GM19240 (cell line): ENCODE results near the gene PRKAR1B.
"Not testable (repeated sequence)": the region's sequence is repeated elsewhere in the genome, so short reads cannot be mapped to it uniquely, and the experiment has no call there.

Source experiments
- DNase-seq: peaks from one replicate; pipeline ENCODE4 v3.0.0; 2011; ENCODE audit warnings: low spot score; ENCODE audit not compliant: insufficient read length

The PRKAR1B gene

DNA sequence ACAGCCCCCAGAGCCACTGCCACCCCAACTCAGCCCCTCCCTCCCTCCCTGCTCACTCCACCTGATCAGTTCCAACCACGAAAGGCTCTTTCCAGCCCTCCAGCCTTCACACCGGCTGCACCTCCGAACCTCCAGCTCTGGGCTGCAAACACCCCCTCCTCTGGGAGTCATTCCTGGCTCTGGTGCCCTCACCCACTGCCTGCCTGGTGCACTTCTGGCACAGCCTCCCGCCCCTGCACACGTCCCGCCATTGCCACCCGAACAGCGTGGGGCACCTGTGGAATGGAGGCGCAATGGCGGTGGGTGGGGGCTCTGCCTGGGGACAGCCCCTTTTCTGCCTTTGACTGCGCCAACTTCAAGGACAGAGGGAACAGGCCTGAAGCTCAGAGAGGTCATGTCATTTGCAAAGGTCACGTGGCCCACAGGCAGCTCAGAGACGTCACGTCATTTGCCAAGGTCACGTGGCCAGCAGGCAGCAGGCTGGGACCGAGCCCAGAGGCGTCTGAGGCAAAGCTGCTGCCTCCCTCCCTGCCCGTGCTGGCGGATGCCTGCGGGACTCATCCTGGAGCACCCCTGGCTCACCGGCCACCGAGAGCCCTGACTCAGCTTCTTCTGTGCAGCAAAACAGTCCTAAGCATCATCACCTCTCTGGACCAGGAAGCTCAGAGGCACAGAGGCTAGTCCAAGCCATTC is 76.6 kb downstream of the PRKAR1B start:
- no peak for DNase-seq

DNA sequence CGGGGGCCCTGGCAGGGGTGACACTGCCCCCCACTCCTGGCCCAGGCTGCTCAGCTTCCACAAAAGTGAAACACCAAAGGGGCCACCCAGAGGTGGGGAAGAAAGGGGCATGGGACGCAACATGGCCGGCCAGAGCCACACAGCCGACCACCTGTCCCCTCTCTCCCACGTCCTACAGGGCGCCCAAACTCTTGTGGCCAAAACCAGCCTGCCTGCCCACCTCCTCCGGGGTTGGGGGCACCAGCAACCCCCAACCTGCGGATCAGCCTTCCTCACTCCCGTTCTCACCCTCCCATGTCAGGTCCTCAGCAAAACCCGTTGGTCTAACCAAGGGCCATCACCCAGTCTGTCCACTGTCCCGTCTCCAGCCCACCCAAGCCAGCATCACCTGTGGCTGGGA is 80.1 kb downstream of the PRKAR1B start:
- DNase-seq = no peak

DNA sequence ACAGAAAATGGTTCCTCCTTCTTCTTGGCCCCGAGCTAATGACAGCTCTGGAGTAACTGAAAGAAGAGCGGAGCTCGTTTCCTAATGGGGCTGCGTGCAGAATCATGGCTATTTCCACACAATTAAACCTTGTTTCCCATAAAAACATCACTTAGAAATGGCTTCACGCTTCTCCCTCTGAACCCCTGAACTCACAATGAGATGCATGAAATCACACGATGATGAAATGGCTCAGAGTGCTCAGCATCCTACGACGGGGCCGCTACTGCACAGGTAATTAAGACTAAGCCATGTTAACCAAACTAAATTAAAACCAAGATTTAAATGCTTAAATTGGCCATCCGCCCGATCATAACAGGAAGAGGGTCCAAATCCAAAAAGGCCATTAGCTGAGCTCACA is 80.6 kb downstream of the PRKAR1B start:
- DNase-seq = no peak

DNA sequence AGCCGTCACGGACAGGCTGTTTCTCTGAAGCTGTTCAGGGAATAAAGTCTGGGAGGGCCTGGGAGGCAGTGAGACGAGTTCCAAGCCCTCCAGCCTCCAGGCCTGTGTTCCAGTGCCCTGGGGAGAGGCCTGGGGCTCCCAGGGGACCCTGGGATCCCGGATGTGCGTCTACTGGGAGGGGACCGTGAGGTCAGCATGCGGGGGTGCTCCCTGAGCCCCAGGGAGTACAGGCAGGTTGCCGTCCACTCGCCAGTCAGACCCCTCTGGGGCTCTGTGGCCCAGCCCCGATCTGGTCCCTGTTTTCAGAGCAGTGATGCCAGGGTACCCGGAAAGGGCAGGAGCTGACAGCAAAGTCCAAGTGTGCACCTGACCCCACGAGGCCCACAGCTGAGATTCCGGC is 81.5 kb downstream of the PRKAR1B start:
- DNase-seq = no peak

DNA sequence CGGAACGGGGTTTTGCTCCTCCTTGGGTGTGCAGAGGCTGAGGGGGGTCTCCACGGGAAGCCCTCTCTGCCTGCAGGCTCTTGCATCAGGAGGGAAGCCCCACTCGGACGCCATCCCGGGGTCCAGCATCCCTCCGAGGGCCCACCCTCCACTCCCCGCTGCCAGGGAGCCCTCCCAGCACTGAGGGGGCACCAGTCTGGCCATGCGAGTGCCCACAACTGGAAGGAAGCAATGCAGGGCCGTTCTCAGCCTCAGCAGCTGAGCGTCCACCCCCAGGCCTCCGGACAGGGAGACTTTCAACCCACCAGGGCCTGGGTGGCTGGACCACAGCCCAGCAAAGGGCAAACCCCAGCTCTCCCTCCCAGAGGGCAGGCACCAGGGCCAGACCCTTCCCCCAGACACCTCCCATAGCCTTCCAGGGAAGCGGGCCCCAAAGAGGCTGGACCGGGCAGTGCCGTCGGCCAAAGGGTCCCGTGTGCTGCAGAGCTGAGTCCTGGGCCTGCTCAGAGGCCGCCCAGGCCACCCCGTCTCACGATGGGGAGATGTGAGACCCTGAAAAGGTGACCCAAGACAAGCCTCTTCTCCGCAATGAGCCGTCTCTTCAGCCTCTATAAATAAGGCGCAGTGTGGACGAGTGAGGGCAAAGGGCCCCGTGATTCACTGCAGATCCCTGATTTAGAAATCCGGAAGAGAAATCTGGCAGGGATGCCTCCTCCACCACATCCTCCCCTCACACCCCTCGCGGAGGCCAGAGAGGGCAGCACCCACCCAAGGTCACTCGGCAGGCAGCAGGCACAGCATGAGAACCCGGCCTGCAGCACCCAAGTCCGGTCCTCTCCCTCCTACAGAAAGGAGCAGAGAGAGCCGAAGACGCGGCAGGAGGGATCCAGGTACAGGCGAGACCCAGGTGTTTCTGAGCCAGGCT is 82.4 kb downstream of the PRKAR1B start:
- no peak for DNase-seq

DNA sequence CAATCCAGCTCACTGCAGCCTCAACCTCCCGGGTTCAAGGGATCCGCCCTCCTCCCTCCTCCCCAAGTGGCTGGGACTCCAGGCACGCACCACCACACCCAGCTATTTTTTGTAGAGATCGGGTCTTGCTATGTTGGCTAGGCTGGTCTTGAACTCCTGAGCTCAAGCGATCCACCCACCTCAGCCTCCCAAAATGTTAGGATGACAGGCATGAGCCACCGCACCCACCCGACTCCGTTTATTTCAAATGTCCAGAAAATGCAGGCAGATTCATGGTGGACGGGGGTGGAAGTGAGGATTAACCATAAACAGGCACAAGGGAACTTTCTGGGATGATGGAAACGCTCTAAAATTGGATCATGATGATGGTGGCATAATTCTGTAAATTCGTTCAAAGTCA is 85.1 kb downstream of the PRKAR1B start:
- no peak for DNase-seq

DNA sequence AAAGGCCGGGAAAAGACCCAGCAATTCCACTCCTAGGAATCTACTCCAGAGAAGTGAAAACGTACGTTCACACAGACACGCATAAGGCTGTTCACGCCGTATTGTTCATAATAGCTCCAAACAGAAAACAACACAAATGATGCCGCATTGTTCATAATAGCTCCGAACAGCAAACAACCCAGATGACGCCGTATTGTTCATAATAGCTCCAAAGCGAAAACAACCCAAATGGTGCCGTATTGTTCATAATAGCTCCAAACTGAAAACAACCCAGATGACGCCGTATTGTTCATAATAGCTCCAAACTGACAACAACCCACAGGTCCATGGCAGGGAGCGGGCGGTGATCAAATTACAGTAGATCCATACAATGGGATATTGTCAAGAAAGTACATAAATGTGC is 85.8 kb downstream of the PRKAR1B start:
- no peak for DNase-seq

DNA sequence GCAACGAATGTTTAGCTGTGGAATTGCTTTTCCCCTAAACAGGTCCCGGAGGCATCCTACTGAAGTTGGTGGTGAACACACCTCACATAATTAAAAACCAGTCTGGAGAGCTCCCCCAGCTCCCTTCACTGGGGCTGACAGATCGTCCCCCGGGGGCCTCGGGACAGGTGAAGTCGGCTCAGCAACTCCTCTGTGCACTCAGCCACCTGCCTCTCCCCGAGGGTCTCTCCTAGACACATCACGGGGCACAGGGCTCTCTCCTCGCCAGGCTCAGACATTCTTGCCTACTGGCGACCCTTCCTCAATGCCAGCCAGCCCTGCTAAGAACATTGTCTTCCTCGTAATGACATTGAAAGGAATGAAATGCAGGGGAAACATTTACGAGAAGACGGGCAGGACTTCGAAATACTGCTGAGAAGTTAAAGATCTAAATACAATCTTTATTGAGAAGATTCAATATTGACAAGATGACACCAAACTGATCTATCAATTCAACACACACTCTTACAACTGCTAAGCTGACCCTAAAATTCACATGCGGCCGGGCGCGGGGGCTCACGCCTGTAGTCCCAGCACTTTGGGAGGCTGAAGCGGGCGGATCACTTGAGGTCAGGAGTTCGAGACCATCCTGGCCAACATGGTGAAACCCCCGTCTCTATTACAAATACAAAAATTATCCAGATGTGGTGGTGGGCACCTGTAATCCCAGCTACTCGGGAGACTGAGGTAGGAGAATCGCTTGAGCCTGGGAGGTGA is 88.6 kb downstream of the PRKAR1B start:
- DNase-seq = no peak

DNA sequence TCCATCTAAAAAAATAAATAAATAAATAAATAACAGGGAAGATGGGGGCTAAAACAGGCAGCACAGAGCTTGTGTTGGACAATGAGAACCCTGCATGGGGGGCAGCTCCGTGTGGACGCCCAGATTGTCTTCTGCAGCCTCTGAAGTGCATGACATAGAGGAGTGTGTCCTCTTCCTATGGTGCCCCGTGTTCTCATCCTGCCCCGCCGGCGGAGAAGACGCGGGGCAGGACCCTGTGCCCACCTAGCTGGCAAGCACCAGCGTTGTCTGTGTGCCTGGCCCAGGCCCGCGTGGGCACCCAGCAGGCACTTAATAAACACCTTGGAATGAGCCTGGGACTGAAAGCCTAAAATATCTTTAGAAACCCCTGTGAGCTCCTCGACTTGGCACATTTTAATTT is 89.3 kb downstream of the PRKAR1B start:
- DNase-seq = no peak

DNA sequence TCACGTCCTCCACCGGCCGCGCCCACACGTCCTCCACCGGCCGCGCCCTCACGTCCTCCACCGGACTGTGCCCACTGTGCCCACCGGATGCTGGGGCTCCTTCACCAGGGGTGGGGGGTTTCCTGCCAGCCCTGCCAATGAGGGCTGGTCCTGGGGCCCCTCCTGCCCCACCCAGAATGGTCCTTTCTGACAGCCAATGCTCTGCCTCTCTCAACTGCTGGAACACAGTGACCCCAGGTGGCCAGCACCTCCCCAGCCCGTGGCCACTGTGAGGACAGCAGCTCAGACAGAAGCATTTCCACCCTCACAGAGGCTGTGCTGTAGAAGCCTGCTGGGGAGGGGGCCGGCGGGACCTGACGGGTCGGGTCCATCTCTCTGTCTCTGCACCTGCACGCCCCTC is 90.7 kb downstream of the PRKAR1B start:
- no peak for DNase-seq

DNA sequence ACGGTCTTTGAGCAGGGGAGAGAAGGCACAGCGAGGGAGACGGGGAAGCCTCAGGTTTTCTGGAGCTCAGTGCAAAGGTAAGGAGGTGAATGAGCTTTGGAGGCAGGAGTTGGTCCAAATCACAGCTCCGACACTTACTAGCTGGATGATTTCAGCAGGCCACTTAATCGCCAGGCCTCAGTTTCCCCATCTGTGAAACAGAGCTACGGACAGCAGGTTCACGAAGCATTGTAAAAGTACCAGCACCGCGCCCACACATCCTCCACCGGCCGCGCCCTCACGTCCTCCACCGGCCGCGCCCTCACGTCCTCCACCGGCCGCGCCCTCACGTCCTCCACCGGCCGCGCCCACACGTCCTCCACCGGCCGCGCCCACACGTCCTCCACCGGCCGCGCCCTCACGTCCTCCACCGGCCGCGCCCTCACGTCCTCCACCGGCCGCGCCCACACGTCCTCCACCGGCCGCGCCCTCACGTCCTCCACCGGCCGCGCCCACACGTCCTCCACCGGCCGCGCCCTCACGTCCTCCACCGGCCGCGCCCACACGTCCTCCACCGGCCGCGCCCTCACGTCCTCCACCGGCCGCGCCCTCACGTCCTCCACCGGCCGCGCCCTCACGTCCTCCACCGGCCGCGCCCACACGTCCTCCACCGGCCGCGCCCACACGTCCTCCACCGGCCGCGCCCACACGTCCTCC is 91.2 kb downstream of the PRKAR1B start:
- DNase-seq = not testable (repeated sequence)

DNA sequence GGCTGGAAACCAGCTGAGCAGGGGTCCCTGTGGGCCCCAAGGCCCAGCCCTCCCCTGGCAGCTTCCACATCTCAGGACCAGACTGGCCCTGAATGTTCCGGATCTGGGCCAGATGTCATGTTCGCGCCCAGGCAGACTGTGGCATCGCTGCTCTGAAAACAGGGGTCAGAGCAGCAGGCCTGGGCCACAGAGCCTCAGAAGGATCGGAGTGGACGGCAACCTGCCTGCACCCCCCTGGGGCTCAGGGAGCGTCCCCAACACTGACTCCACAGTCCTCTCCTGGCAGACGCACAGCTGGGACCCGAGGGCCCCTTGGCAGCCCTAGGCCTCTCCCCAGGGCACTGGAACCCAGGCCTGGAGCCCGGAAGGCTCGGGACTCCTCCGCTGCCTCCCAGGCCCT is 91.9 kb downstream of the PRKAR1B start:
- no peak for DNase-seq

DNA sequence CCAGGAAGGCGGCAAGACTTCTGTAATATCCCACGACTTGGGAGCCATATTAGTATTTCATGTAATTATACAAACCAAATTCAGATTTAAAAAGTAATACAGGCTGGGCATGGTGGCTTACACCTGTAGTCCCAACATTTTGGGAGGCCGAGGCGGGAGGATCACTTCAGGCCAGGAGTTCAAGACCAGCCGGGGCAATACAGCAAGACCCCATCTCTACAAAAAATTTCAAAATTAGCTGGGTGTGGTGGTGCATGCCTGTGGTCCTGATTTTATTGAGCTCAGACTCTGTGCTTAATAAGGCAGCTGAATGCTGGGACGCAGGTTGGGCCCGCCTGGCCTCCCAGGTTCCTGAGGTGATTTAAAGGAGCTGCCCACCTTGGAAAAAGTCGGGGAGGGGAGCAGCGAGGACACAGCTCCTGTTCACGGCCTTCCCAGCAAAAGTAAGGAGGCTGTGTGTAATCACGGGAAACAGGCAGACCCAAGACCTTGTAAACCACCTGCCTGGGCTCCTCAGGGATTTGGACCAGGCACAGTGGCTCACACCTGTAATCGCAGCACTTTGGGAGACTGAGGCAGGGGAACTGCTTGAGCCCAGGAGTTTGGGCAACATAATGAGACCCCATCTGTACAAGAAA is 93.6 kb downstream of the PRKAR1B start:
- DNase-seq = no peak

DNA sequence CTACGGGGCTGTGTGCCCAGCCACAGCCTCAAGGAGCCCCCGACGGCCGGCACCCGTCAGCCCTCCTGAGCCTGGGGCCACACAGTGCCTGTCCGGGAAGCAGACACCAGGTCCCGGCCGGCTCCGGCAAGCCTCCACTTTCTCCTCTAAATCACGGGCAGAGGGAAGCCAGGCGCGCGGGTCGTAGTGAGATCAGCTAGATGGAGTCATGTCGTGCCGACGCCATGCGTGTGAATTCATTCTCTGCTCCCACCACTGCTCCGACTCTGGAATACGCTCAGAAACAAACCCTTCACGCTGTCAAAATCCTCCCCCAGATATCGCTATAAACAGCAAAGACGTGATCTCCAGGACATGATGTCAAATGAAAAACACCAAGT is 94.3 kb downstream of the PRKAR1B start:
- no peak for DNase-seq

DNA sequence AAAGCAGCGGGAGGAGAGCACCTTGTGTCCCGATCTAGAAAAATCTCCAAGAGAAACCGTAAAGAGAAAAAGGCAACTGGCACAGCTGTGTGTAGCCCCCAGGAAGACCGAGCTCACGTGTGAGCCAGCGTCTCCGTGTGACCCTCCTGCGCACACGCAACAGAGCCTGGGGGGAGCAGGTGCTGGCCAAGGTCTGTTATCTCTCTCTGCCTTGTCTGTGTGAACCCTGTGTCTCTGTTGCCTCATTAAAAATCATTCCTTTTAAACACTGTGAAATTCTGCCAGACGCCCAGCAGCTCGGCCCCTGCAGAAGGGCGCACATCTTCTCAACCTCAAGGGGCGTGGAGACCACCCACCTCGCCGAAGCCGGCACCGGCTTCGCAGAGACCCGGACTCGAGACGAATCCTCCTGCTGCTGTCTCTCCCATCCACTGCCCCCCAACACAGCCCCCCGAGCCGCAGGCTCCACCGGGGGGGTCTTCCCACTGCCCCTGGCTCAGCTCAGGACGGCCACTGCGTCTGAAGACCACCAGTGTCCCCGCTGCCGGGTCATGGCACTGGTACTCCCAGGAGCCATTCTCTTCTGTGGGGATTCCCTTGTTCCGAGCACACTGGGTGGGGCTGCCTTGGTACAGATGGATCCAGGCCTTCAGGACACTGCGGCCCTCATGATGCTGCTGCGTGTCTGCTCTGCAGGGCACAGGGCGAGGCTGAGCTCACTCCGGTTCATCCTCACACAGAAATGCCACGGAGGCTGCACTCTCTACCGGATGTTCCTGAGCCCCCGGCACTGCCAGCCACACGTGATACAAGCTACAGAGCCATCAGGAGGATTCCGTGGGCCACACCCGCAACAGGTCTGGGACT is 94.9 kb downstream of the PRKAR1B start:
- DNase-seq = no peak

DNA sequence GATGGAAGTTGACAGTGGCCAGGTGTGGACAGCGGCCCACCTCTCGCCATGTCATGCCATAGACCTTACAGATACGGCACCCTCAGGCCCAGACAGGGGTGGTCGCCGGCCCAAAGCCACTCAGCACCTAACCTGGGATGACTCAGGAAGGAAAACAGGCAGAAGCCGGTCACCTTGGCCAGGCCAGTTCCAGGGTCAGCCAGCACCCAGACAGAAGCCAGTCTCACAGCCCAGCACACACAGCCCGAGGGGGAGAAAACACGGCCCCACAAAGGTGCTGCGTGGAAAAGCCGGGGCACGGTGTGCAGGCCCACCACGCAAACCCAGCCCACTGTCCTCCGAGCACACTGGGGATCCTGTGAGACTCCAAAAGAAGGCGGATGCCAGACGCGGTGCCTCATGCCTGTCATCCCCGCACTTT is 95.8 kb downstream of the PRKAR1B start:
- no peak for DNase-seq

DNA sequence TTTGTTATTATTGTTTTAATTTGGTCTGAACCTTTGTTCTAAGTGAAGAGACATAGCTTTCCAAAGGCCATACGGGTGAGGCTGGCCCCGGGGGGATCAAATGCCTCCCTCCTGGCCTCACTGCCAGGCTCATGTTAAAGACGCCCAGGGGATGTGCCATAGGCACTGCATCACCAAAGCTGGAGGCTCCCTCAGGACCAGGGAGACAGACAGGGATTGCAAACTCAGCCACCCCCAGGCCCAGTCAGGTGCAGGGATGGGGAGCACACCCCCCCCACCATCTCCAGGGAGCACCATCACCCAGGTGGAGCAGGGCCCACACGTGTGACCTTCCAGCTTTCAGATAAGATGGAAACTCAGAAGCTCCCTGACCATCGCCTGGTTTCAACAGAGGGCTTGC is 96.5 kb downstream of the PRKAR1B start:
- DNase-seq = no peak

DNA sequence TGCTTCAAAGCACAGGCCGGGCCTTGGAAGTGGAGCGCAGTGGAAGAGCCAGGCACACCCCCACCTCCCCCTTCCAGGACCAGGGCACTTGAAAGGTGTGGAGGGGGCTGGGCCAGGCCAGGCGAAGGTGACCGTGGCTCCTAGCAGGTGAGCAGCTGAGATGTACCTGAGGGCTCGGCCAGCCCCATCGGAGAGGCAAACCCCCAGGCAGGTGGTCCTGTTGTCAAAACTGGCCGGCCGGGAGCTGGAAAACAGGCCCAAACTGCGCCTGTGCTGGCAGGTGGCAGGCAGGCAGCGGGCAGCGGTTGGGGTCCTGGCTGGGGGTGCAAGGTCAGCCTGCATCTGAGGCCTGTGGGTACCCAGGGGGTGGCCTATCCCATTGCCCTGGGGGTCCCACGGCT is 97.0 kb downstream of the PRKAR1B start:
- DNase-seq = no peak

DNA sequence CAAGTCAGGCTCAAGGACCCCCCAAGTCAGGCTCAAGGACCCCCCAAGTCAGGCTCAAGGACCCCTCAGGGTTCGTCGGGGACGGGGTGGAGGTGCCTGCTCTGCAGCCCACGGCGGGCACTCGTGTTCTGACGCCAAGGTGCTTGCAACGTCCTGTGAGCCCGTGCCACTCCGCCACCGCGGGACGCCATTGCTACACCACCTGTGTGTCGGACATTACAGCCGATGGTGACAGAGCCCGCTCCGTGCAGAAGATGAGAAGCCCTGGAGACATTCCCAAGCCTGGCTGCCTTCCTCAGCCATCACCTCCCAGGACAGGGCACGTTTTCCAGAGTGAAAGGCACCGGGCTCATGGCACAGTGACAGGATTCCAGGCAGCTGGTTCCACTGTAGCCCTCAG is 98.3 kb downstream of the PRKAR1B start:
- no peak for DNase-seq

DNA sequence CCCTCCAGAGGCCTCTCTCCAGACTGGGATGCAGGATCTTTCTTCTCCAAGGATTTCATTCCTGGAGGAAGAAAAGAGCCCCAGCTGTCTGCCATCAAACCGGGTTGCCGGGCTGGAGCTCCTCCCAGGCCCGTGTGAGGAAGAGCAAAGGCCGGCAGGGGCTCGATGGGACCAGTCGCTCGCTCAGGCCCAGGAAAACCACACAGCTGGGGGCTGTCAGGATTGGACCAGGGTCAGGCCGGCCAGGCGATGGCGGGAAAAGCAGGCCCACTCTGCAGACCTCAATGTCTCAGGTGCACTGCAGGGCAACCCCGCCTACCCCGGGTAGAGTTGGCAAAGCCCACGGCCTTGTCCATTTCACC is 98.7 kb downstream of the PRKAR1B start:
- DNase-seq = no peak
